ENCODE data around the gene NEU2. TPM values are rescaled to one million over a fixed set of nuclear protein-coding genes. Genes with fewer than 3 reads are reported as not detected.

Gene NEU2
- total RNA-seq, 1 experiment from 2014 or later: not detected

- TF ChIP-seq REST (IDR thresholded peaks at IDR 0.05; ENCODE audit: low read depth) (no peak), POLR2AphosphoS5 (IDR thresholded peaks at IDR 0.05; ENCODE audit: low read depth, low read length) (no peak), CEBPB (IDR thresholded peaks at IDR 0.05; ENCODE audit: low read depth) (no peak), ELF1 (IDR thresholded peaks at IDR 0.05; ENCODE audit: borderline replicate concordance, low read depth) (no peak), TCF7L2 (IDR thresholded peaks at IDR 0.05; ENCODE audit: borderline replicate concordance, extremely low read depth, insufficient read depth, insufficient read length) (no peak), YY1 (IDR thresholded peaks at IDR 0.05; ENCODE audit: extremely low read depth, insufficient replicate concordance, low read depth, low read length) (no peak), EZH2phosphoT487 (IDR thresholded peaks at IDR 0.05; ENCODE audit: borderline replicate concordance) (no peak), SP1 (IDR thresholded peaks at IDR 0.05; ENCODE audit: low read depth) (no peak), EGR1 (IDR thresholded peaks at IDR 0.05; ENCODE audit: low read depth) (no peak), FOSL1 (IDR thresholded peaks at IDR 0.05; ENCODE audit: low read depth) (no peak)
- TF ChIP-seq, protein P1, sequence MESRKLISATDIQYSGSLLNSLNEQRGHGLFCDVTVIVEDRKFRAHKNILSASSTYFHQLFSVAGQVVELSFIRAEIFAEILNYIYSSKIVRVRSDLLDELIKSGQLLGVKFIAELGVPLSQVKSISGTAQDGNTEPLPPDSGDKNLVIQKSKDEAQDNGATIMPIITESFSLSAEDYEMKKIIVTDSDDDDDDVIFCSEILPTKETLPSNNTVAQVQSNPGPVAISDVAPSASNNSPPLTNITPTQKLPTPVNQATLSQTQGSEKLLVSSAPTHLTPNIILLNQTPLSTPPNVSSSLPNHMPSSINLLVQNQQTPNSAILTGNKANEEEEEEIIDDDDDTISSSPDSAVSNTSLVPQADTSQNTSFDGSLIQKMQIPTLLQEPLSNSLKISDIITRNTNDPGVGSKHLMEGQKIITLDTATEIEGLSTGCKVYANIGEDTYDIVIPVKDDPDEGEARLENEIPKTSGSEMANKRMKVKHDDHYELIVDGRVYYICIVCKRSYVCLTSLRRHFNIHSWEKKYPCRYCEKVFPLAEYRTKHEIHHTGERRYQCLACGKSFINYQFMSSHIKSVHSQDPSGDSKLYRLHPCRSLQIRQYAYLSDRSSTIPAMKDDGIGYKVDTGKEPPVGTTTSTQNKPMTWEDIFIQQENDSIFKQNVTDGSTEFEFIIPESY (IDR thresholded peaks at IDR 0.05; ENCODE audit: extremely low read depth, insufficient replicate concordance, low read length): no peak
These were observed 34.5 kb upstream of the NEU2 start (continued) for GRCh38 chr2:232997749-232998665.

All from HCT116 (cell line).